Measurements from ENCODE around the gene OIT3. TPM values are rescaled to one million over a fixed set of nuclear protein-coding genes. Genes with fewer than 3 reads are reported as not detected.

Gene OIT3
- total and polyA plus RNA-seq, 2 of the 4 experiments (the other 2 are of a cell fraction) = not detected

- no CpG with 5 or more reads among the region's 6 CpGs for WGBS, 2 experiments (ENCODE audit: extremely low coverage in 2 of 2, insufficient read length in 1 of 2)
- no peaks in the 10 kb centered on the region; the same call in 1 of the 2 replicates for H3K9me3 ChIP-seq (ENCODE audit: control insufficient read depth, insufficient read depth, low read length)
Measured at GRCh38 chr10:72952189-72952588, 58.6 kb downstream of the OIT3 start.

More at GRCh38 chr10:72952189-72952588, 58.6 kb downstream of the OIT3 start:
- dilution Hi-C loops (cut with HindIII; ENCODE audit: low sequenced_read_pairs, unreplicated experiment) = no loop called here
- H3K9ac ChIP-seq (ENCODE audit: low read depth, low read length) = no peak overlapping the region
- H3K4me2 ChIP-seq (ENCODE audit: low read depth, low read length) = no peak overlapping the region
- no peak overlapping the region for H3K23ac ChIP-seq (ENCODE audit: low read depth, low read length)
- no peaks in the 10 kb centered on the region for H3K79me1 ChIP-seq (ENCODE audit: low read depth in 1 of 2, low read length in 2 of 2)
- H3K27ac ChIP-seq (ENCODE audit: insufficient read depth, low read length) = no peak overlapping the region
- no peak overlapping the region for H3K56ac ChIP-seq (ENCODE audit: extremely low read depth, insufficient read depth, low read length)
- ATAC-seq (ENCODE audit: low read depth) = no peak
- no peak overlapping the region for H2BK15ac ChIP-seq (ENCODE audit: low read depth, low read length)
- no peak overlapping the region for H2BK120ac ChIP-seq (ENCODE audit: low read depth, low read length)
- H4K8ac ChIP-seq (ENCODE audit: low read depth in 2 of 2, low read length in 2 of 2) = no peak overlapping the region
- H3K4me3 ChIP-seq (ENCODE audit: insufficient read depth, low read depth, low read length) = no peak overlapping the region
- no peaks in the 10 kb centered on the region for H3K9me1 ChIP-seq (ENCODE audit: insufficient read depth, low read length)
- H4K5ac ChIP-seq (ENCODE audit: low read depth, low read length) = no peak overlapping the region
- no peak for DNase-seq
- no peak overlapping the region for H3K18ac ChIP-seq (ENCODE audit: low read depth, low read length)
- H3K14ac ChIP-seq (replicated peaks; ENCODE audit: low read depth, low read length) = no peak overlapping the region
- TF ChIP-seq CHD1 (IDR thresholded peaks at IDR 0.05; ENCODE audit: low read depth, low read length) = no peak
- TF ChIP-seq ELK1 (IDR thresholded peaks at IDR 0.05; ENCODE audit: borderline replicate concordance, low read depth, low read length) = no peak
- no peak for TF ChIP-seq BHLHE40 (IDR thresholded peaks at IDR 0.05; ENCODE audit: low read depth, low read length)
- TF ChIP-seq POLR2A (IDR thresholded peaks at IDR 0.05; ENCODE audit: low read depth, low read length) = no peak
- TF ChIP-seq SMC3 (IDR thresholded peaks at IDR 0.05; ENCODE audit: low read depth, low read length) = no peak
- no peak for TF ChIP-seq NFE2L2 (IDR thresholded peaks at IDR 0.05; ENCODE audit: low read depth, low read length)
- TF ChIP-seq RAD21 (IDR thresholded peaks at IDR 0.05; ENCODE audit: low read length) = no peak
- TF ChIP-seq RFX5 (IDR thresholded peaks at IDR 0.05; ENCODE audit: low read depth, low read length) = no peak
- no peak for TF ChIP-seq MXI1 (IDR thresholded peaks at IDR 0.05; ENCODE audit: borderline replicate concordance, low read depth, low read length)
- intact Hi-C loops (cut with micrococcal nuclease) = no loop called here
- H2AFZ ChIP-seq (replicated peaks; ENCODE audit: low read length, poor library complexity) = no peak overlapping the region
- POLR2A ChIA-PET (ENCODE audit: unreplicated experiment) = no interaction called here
- CTCF ChIA-PET = no interaction called here
- no peak overlapping the region for H2BK5ac ChIP-seq (ENCODE audit: low read depth, low read length, poor library complexity, severe bottlenecking)
- H3K4me1 ChIP-seq (ENCODE audit: control insufficient read depth, insufficient read depth, low read length) = no peaks in the 10 kb centered on the region
- no peak overlapping the region for H2AK9ac ChIP-seq (replicated peaks; ENCODE audit: low read depth, low read length, poor library complexity)
- in situ Hi-C loops (cut with MboI; ENCODE audit: low sequenced_read_pairs) = no loop called here
- no peak overlapping the region for H3K4ac ChIP-seq (ENCODE audit: low read depth, low read length)
- no peak overlapping the region for H2BK20ac ChIP-seq (ENCODE audit: low read depth, low read length)
- no peak overlapping the region for H4K91ac ChIP-seq (ENCODE audit: insufficient read depth, low read depth, low read length)
- BruUV-seq (replicated peaks) = no TSS peak
- H2AK5ac ChIP-seq (ENCODE audit: low read depth, low read length) = no peak overlapping the region
- no peaks in the 10 kb centered on the region for H3K36me3 ChIP-seq (ENCODE audit: control insufficient read depth, insufficient read depth, low read length)
- H3K27me3 ChIP-seq (ENCODE audit: control insufficient read depth, insufficient read depth, low read length) = peaks cover 34% of the 10 kb centered on the region
- H4K20me1 ChIP-seq (ENCODE audit: insufficient read depth, low read length) = no peaks in the 10 kb centered on the region
